Body of pancreas (tissue), 4 donors: ENCODE results near the gene OLFML2A.

Experiments
- CTCF ChIP-seq, 7 experiments: fragments of 450-650 bp in 4 of 7; fragments of 200-600 bp in 3 of 7; sonication (generic) in 3 of 7; IDR thresholded peaks; one replicate each; pipeline ENCODE4 v1.5.1; 2016 to 2019; ENCODE audit warnings: antibody characterized with exemption in 7 of 7
- POLR2A ChIP-seq, 3 donors: fragments of 450-650 bp; IDR thresholded peaks; one replicate each; pipeline ENCODE4 v1.6.1; 2016; ENCODE audit warnings: antibody characterized with exemption in 3 of 3, mild to moderate bottlenecking in 2 of 3

- TF ChIP-seq CTCF (IDR thresholded peaks at IDR 0.05) = no peak
- no peak for TF ChIP-seq POLR2A (IDR thresholded peaks at IDR 0.05)
Measured at GRCh38 chr9:124790801-124791505, 14.0 kb downstream of the OLFML2A start.
